HG03432 (cell line): Measurements from ENCODE around the gene FAM117A.

ENCODE experiments used
- ATAC-seq: cut with Tn5 transposase; IDR thresholded peaks from one replicate; pipeline ENCODE4 v1.9.1; 2021; ENCODE audit warnings: mild to moderate bottlenecking, moderate library complexity; ENCODE audit not compliant: unreplicated experiment

Gene FAM117A

GRCh38 chr17:49763735-49764558, at the start of gene FAM117A:
Gene FAM117A (minus strand): TSS chr17:49764131. CDS start chr17:49764087, 44 bp downstream.
- peak; percentile 91 for ATAC-seq

GRCh38 chr17:49809056-49809455, 45.1 kb upstream of the FAM117A start:
- ATAC-seq, result no peak

- ATAC-seq, result no peak
Observed at GRCh38 chr17:49798738-49799137, 34.8 kb upstream of the FAM117A start.

- no peak for ATAC-seq
Observed at GRCh38 chr17:49798182-49798581, 34.3 kb upstream of the FAM117A start.

GRCh38 chr17:49795372-49795771, 31.4 kb upstream of the FAM117A start:
- no peak for ATAC-seq

- no peak for ATAC-seq
Observed at GRCh38 chr17:49793309-49793708, 29.4 kb upstream of the FAM117A start.

GRCh38 chr17:49789243-49789578, 25.3 kb upstream of the FAM117A start:
- no peak for ATAC-seq

GRCh38 chr17:49788478-49789242, 24.7 kb upstream of the FAM117A start, which contains the start of gene KAT7:
Gene KAT7 (plus strand): TSS chr17:49788681. CDS start chr17:49788835, 154 bp downstream.
- peak; percentile 93 for ATAC-seq

- no peak for ATAC-seq
Observed at GRCh38 chr17:49787884-49788477, 24.1 kb upstream of the FAM117A start.

- no peak for ATAC-seq
Observed at GRCh38 chr17:49784636-49785035, 20.7 kb upstream of the FAM117A start.

- no peak for ATAC-seq
Observed at GRCh38 chr17:49783791-49784190, 19.9 kb upstream of the FAM117A start.

GRCh38 chr17:49783071-49783715, 19.3 kb upstream of the FAM117A start:
- no peak for ATAC-seq

- ATAC-seq, result no peak
Observed at GRCh38 chr17:49779739-49780231, 15.9 kb upstream of the FAM117A start.

GRCh38 chr17:49779156-49779738, 15.3 kb upstream of the FAM117A start:
- ATAC-seq, result no peak

GRCh38 chr17:49777563-49777962, 13.6 kb upstream of the FAM117A start:
- no peak for ATAC-seq

- no peak for ATAC-seq
Observed at GRCh38 chr17:49776551-49777300, 12.8 kb upstream of the FAM117A start.

- ATAC-seq, result no peak
Observed at GRCh38 chr17:49775546-49776260, 11.8 kb upstream of the FAM117A start.

GRCh38 chr17:49766918-49767530, 3.1 kb upstream of the FAM117A start:
- no peak for ATAC-seq
